Panc1 (cell line): ENCODE measurements around the gene CARM1.

ENCODE experiments used
- CTCF ChIP-seq: fragments of 450-650 bp; IDR thresholded peaks from 2 replicates; pipeline ENCODE4 v1.5.1; 2017; ENCODE audit warnings: mild to moderate bottlenecking
- POLR2AphosphoS5 ChIP-seq: IDR thresholded peaks from 2 replicates; pipeline ENCODE4 v1.6.1; 2012; ENCODE audit warnings: mild to moderate bottlenecking, low read depth, low read length, moderate library complexity
- REST ChIP-seq, 2 experiments: IDR thresholded peaks; 2 replicates each; pipeline ENCODE4 v1.6.1; 2011 to 2012; ENCODE audit warnings: low read depth in 2 of 2, control low read depth in 1 of 2, low read length in 1 of 2, mild to moderate bottlenecking in 1 of 2, moderate library complexity in 1 of 2; ENCODE audit not compliant: insufficient read depth in 1 of 2

- TF ChIP-seq CTCF: no peak
- no peak for TF ChIP-seq REST (IDR thresholded peaks at IDR 0.05; ENCODE audit: insufficient read depth in 1 of 2, low read depth in 2 of 2, low read length in 1 of 2)
- no peak for TF ChIP-seq POLR2AphosphoS5
These were observed 825 bp upstream of the CARM1 start for GRCh38 chr19:10870501-10870954.
